GM10266 (cell line): Measurements from ENCODE around the gene PTCD3.

ENCODE experiments used
- DNase-seq: peaks from one replicate; pipeline ENCODE4 v3.0.0; 2012; ENCODE audit errors: extremely low spot score
- TF ChIP-seq, protein P1 (sequence below): IDR thresholded peaks from 2 replicates; pipeline ENCODE4 v1.5.1; 2012; ENCODE audit warnings: mild to moderate bottlenecking, low read depth; ENCODE audit not compliant: control insufficient read depth, insufficient read depth; ENCODE audit errors: missing control alignments

PTCD3 gene

DNA sequence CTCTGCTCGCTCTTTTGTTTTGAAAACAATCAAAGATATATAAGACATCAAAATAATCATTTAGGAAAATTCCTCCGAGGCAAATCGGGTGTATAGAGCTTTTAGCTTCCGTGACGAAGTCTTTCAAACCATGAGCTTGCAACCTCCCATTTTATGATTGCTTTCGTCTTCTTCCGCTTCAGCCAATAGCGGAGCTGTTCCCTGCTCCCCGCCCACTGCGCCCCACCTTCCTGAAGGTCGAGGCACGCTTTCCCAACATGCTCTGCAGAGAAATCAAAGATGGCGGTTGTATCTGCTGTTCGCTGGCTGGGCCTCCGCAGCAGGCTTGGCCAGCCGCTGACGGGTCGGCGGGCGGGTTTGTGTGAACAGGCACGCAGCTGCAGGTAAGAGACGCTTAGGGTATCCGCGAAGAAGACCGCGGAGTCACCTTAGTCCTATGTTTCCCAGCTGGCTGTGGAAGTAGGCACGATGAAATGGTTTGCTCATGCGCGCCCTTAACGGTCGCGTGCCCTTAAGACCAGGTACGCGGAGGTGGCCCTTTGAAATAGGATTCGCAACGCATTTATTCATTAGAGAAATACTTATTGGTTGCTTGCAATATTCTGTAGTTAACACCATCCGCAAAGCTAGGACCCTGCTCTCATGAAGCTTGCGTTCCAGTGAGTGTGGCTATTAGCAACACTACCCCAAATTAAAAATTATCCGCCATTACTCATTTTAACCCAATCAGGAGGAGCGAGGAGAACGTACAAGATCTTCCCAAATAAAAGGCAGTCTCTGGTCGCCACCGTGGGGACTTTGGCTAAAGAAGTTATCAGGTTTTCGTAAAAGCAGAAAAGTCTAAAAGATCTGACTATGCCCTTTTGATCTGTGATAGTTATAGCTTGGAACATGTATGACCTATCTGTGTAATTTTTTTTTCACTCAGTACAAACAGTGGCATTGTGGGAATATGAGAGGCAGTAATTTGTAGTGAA is at the start of gene PTCD3:
Gene PTCD3 (plus strand): TSS at position 267 of the 977 bp plus-strand sequence. CDS start 13 bp downstream, at position 280.
- TF ChIP-seq, protein P1, sequence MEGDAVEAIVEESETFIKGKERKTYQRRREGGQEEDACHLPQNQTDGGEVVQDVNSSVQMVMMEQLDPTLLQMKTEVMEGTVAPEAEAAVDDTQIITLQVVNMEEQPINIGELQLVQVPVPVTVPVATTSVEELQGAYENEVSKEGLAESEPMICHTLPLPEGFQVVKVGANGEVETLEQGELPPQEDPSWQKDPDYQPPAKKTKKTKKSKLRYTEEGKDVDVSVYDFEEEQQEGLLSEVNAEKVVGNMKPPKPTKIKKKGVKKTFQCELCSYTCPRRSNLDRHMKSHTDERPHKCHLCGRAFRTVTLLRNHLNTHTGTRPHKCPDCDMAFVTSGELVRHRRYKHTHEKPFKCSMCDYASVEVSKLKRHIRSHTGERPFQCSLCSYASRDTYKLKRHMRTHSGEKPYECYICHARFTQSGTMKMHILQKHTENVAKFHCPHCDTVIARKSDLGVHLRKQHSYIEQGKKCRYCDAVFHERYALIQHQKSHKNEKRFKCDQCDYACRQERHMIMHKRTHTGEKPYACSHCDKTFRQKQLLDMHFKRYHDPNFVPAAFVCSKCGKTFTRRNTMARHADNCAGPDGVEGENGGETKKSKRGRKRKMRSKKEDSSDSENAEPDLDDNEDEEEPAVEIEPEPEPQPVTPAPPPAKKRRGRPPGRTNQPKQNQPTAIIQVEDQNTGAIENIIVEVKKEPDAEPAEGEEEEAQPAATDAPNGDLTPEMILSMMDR = no peak
- DNase-seq = peak; percentile 82

DNA sequence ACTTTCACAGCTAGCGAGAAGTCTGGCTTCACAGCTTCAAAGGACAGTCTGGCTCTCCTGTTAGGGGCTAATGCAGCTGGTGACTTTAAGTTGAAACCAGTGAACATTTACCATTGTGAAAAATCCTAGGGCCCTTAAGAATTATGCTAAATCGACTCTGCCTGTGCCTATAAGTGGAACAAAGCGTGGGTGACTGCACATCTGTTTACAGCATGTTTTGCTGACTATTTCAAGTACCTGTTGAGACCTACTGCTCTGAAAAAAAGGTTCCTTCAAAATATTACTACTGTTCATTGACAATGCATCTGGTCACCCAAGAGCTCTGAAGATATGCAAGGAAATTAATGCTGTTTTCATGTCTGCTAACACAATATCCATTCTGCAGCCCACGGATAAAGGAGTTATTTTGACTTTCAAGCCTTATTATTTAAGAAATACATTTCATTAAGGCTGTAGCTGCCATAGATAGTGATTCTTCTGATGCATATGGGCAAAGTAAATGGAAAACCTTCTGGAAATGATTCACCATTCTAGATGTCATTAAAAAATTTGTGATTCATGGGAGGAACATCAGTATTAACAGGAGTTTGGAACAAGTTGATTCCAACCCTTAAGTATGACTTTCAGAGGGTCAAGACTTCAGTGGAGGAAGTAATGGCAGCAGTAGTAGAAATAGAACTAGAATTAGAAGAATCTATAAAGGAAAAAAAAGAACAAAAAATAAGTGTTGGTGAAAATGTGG is 49.3 kb upstream of the PTCD3 start:
- TF ChIP-seq, protein P1 = no peak
- no peak for DNase-seq

DNA sequence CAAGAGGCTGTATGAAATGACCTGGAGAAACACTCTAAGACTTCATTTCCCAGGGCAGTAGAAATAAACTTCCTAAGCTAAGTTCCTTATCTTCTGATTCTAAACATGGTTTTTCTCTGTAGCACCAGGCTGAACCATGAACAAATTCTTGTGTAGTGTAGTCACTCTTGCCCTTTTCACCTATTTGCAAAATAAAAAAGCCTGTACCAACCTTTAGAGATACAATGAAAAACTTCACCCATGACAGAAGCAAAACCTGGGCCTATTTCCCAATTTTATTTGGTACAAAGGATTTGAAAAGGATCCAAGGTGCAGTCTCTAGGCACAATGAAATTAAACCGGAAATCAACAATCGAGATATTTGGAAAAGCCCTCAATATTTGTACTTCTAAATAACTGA is 44.0 kb upstream of the PTCD3 start:
- TF ChIP-seq, protein P1 = no peak
- no peak for DNase-seq

DNA sequence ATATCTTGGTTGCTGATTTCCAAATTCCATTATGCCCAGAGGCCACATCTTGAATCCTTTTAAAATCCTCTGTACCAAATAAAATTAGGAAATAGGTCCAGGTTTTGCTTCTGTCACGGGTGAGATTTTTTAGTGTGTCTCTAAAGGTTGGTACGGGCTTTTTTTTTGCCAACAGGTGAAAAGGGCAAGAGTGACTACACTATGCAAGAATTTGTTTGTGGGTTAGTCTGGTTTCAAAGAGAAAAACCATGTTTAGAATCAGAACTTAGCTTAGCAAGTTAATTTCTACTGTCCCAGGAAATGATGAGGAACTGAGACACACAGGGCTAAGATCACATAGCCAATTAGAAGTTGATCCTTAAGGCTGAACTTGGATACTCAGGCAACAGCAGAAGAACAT is 42.0 kb upstream of the PTCD3 start:
- no peak for DNase-seq

DNA sequence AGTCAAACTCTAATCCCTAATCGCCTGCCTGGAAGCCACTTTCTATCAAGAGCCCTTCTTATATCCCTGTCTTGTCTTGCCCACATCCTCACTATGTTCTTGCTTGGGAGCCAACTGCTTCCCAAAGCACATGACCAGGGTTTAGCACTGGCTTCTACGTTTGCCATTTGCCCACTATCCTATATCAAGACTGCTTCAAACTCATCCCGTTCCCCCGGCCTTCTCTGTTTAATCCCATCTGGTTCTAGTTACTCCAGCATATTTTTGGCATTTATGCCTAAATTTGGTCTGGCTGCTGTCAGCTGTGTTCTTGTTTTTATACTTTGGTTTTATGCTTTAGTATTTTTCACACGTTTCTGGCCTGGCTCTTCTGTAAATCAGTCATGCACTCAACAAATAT is 40.5 kb upstream of the PTCD3 start:
- TF ChIP-seq, protein P1 = no peak
- DNase-seq = no peak

More for the DNA sequence above, 42.0 kb upstream of the PTCD3 start:
- TF ChIP-seq, protein P1 = no peak

DNA sequence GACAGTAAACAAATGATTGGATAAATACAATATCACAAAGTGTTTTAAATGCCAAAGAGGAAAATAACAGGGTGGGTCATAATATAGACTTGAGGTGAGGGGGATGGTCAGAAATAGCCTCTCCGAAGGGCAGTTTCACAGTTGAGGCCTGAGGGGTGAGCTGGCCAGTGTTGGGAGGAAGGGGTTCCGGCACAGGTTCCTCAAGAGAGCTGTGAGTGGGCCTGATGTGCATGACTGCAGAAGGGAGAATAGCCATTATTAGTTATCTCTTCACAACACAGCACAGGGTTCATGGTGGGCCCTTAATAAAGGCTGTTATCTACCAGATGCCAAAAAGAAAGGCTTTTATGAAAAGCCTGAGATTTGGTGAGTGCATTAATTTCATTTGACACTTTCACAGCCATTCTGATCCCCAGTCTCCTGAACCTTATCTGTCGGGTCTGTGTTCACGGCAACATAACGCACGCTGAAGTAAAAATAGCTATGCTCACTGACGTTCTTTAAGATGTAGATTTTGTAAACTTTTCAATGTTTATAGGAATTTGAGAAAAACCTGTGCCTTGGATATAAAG is 39.9 kb upstream of the PTCD3 start:
- TF ChIP-seq, protein P1 = no peak
- no peak for DNase-seq
